ENCODE data around the gene CREB3L4. TPM values are rescaled to one million over a fixed set of nuclear protein-coding genes. Genes with fewer than 3 reads are reported as not detected.
A peak's percentile ranks its signal among the peaks of the same experiment; 100 is the strongest.
"Not testable (repeated sequence)": the region's sequence is repeated elsewhere in the genome, so short reads cannot be mapped to it uniquely, and the experiment has no call there.

CREB3L4 gene
- total RNA-seq, 1 donor from 2014 or later = 5.0 TPM

DNA sequence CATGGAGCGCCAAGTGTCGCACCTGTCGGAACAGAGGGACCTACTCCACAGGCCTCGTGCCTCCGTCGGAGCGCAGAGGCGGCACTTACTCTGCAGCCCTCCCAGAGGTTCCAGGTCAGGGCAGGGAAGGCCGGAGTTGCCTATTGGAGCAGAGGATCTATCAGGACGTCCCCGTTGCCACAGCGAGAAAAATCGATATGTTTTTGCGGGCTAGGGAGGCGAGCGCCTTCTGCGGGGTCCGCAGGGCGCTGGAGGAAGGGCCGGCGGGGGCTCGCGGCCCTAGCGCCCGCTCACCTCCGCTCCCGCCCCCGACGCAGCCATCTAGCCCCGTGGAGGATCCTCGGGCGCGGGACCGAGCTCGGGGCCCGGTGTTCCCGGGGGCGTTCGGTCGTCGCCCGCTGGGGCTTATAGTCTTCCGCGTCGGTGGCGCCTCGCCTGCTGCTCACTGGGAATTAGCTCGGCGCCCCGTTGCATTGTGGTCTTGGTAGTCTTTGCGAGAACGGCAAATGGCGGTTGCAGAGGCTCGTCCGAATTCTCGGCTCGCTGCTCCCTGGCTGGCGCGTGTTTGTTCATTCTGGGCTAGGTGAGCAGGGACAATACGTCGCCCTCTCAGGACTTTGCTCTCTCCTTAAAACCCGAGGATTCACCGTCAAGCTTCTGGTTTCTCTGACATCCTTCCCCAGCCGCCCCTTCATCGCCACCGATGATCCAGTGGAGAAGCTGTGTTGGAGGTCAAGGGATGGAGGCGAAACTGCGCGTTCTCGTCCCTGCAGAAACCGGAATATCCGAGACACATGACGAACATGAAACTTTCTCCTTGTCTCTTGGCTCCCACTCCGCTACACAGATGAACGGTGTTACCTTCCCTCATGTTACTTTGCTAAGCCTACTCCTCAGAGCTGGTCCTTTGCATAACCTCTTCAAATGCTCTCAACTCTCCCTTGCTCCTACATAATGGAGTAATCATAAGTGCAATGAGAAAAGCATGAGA lies 9.8 kb downstream of the CREB3L4 start, which contains the start of gene JTB:
Gene JTB (minus strand): TSS at position 425 of the 991 bp plus-strand sequence. CDS start 422 bp downstream, at position 3.
- ATAC-seq (peak; percentile 96), DNase-seq (peak; percentile 92)
- intact Hi-C loops (cut with micrococcal nuclease) = loop anchor here (10.0 kb wide), 1 partner anchor 183 kb away; no protein-coding TSS in a partner anchor

DNA sequence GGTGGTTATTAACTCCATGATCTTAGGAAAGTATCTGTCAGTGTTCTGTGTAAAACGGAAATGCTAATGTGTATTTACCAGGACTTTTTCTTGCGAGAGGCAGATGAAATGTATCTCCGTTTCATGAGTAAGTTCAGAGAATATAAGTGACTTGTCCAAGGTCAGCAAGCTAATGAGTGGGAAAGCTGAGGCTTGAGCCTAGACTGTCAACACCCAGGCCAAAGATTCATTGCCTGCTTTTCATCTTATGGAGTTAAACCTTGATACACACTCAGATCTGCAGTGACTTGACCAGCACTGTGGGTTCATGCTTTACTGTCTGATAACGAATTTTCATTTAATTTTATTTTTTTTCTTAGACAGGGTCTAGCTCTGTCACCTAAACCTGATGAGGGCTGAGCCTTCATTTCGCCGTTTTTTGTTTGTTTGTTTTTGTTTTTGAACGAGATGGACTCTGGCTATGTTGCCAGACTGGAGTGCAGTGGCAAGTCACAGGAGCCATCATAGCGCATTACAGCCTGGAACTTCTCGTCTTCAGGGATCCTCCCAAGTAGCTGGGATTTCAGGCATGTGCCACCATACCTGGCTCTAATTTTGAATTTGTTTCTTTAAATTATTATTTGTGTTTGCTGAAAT lies 10.7 kb downstream of the CREB3L4 start:
- ATAC-seq (no peak), DNase-seq (no peak)
- intact Hi-C loops (cut with micrococcal nuclease) = loop anchor here (10.0 kb wide), 1 partner anchor 184 kb away; no protein-coding TSS in a partner anchor

DNA sequence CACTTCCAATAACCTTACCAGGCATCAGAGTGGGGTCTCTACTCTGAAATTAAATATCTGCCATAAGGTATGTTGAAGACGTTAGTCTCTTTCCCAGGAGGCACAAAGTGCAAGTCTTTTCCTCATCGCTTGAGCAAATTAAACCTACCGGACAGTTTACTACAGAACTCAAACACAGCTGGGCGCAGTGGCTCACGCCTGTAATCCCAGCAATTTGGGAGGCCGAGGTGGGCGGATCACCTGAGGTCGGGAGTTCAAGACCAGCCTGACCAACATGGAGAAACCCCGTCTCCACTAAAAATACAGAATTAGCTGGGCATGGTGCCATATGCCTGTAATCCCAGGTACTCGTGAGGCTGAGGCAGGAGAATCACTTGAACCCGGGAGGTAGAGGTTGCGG lies 11.4 kb downstream of the CREB3L4 start:
- intact Hi-C loops (cut with micrococcal nuclease) = loop anchor here (10.0 kb wide), 1 partner anchor 184 kb away; no protein-coding TSS in a partner anchor
- ATAC-seq = not testable (repeated sequence)

DNA sequence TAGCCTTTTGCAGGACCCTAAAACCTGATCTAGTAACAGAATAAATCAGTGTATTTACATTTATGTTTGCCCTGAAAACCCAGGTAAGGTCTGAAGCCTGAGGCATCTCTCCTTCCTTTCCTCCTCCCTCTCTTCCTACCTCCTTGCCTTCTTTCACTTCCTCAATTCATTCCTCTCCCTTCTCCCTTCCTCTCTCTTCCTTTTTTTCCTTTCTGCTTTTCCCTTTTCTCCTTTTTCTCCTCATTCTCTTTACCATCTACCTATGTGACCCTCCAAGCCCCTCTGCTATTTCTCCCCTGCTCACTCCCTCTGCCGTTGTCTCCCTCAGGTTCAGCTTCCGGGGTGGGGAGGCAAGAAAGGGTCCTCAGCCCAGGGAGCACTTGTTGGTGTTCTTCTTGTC lies 14.0 kb downstream of the CREB3L4 start:
- DNase-seq; intact Hi-C loops (cut with micrococcal nuclease); ATAC-seq: not testable (repeated sequence)

More for the DNA sequence above, 11.4 kb downstream of the CREB3L4 start:
- not testable (repeated sequence) for DNase-seq

DNA sequence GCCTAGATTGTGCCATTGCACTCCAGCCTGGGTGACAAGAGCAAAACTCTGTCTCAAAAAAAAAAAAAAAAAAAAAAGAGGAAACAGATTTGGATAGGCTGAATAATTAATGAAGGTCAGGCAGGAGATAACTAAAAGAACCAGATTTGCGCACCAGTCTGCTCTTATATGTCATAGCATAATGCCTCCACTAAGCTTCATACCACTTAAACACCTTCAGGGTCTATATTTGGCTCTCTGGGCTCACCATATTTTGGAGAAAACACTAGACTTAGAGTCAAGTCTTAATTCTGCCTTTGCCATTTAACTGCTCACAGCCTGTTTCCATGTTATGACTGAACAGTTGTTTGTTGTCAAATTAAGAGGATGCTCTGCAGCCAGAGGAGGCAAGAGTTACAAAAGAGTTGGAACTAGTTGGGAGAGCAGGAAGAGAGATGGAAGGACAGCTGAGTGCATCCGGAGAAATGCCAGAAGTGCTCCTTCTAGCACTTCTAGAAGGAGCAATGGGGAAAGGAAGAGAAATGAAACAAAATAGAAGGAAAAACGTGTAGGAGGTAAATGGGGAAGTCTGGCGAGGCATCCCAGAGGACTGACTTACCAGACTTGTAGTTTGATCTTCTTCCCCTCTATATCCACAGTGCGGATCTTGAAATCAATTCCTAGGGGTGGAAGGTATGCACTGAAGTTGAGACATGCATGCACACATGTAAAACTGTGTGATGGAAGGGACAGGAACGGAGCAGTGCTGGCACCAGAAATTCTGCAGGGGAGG lies 16.6 kb downstream of the CREB3L4 start:
- DNase-seq (no peak), ATAC-seq (no peak)
- intact Hi-C loops (cut with micrococcal nuclease) = no loop called here

DNA sequence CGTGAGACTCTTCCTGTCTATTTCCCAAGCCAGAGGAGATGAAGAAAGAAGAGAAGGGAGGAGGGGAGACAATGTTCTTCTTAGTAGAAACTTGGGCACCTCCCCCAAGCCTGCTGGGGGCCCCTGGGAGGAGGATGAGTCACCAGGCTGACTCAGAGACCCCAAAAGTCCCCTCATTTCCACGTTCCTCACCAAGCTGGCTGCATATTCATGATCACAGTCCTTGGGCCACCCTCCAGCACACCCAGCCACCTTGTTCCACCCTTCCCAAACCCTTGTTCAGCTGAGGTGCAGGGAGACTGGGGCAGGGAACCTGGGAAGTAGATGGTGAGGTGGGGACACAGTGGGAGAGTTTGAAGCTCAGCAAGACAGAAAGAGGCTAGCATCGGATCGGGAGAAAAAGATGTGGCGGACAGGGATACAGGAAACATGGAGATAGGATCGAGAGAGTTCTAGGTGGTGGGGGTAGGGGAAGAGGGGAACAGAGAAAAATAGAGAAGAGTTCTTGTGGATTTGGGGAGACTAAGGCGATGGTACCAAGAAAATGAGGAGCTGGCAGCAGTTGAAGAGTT lies 17.7 kb downstream of the CREB3L4 start:
- intact Hi-C loops (cut with micrococcal nuclease) = no loop called here
- peak; percentile 6 for ATAC-seq
- peak; percentile 49 for DNase-seq

DNA sequence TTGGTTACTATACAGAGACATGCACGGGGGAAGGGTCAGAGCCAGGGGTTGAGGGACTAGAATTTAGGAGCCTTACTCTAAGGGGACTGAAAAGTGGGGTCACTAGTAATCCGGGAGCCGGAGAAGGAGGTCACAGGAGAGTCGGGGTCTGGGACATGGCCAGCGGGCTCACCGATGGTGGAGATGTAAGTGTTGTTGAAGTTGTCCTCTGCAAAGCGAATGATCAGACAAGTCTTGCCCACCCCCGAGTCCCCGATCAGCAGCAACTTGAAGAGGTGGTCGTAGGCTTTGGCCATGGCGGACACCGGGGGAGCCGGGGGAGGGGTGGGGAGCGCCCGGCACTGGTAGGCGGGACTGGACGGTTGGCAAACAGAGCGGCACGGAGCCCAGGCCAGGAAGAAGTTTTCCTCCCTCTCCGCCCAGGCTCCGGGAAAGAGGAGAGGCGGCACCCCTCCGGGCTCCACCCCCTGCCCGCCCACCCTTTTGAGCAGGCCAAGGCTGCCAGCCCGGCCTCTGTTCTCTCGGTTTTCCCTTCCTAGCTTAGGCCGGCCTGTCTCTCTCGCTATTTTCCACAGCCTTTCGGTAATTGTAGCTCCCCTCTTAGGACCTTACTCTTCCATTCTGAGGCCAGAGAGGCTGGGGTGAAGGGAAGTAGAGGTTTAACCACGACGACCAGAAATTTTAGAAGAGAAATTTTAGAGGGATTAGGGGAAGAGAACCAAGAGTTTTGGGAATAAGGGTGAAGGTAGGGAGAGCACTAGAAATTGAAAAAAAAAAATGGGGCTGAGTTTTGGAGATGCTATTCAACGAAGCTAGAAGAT lies 18.4 kb downstream of the CREB3L4 start, which contains the start of gene RAB13:
Gene RAB13 (minus strand): TSS at position 399 of the 821 bp plus-strand sequence. CDS start 103 bp downstream, at position 296.
- DNase-seq (peak; percentile 90), ATAC-seq (peak; percentile 86)
- intact Hi-C loops (cut with micrococcal nuclease) = no loop called here

DNA sequence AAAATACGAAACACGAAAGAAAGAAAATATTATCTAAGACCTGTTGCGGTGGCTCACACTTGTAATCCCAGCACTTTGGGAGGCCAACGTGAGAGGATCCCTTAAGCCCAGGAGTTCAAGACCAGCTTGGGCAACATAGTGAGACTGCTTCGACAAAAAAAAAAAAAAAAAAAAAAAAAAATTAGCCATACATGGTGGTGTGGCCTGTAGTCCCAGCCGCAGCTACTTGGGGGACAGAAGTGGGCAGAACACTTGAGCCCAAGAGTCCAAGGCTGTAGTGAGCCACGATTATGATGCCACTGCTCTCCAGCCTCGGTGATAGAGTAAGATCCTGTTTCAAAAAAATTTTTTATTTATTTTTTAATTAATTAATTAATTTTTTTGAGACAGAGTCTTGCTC lies 19.9 kb downstream of the CREB3L4 start:
- DNase-seq (no peak), ATAC-seq (no peak)
- intact Hi-C loops (cut with micrococcal nuclease) = no loop called here

DNA sequence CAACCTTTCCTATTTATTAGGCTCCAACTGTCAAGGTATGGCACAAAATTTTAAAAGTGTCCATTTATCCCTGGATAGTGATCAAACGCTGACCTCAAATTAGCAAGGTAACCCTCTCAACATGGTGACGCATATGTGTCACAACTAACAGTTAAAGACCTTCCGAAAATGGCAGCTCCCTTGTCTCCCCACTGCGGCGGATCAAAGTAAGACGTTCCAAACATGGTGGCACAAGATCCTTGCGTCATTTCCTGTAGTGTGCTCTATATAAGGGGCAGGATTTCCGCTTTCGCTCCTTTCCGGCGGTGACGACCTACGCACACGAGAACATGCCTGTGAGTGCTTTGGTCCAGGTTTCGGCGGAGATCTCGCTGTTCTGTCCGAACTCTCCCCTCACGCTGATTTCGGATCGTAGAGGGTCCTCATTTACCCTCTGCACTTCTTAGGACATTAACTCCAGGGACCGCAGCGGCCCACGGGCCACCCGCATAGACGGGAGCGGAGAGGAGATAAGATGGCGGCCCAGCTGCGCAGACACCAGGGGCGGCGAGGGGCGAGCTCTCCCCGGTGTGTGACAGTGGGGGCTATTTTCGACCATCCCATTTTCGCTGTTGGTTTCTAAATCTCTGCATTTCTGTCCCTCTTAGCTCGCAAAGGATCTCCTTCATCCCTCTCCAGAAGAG lies 22.9 kb downstream of the CREB3L4 start, which contains the start of gene RPS27:
Gene RPS27 (plus strand): TSS at position 295 of the 683 bp plus-strand sequence. CDS start 35 bp downstream, at position 330.
- DNase-seq (peak; percentile 84), ATAC-seq (peak; percentile 79)
- intact Hi-C loops (cut with micrococcal nuclease) = loop anchor here (10.0 kb wide), 1 partner anchor 194 kb away; no protein-coding TSS in a partner anchor

DNA sequence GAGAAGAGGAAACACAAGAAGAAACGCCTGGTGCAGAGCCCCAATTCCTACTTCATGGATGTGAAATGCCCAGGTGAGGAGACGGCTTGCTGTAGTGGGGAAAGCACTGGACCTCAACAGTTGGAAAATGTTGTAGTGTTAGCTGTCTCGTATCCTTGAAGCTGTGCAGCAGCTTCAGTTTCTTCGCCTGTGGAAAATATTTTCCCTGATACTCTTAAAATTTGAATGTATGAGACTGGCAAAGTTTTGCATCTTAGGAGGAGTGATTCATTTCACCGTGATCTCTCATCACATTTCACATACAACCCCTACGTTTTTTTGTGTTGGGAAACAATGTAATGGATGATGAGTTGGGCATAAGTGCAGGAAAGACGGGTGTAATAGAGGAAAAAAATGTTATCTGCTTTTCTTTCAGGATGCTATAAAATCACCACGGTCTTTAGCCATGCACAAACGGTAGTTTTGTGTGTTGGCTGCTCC lies 23.5 kb downstream of the CREB3L4 start:
- DNase-seq = no peak
- no peak for ATAC-seq
- intact Hi-C loops (cut with micrococcal nuclease) = loop anchor here (10.0 kb wide), 1 partner anchor 194 kb away; no protein-coding TSS in a partner anchor

DNA sequence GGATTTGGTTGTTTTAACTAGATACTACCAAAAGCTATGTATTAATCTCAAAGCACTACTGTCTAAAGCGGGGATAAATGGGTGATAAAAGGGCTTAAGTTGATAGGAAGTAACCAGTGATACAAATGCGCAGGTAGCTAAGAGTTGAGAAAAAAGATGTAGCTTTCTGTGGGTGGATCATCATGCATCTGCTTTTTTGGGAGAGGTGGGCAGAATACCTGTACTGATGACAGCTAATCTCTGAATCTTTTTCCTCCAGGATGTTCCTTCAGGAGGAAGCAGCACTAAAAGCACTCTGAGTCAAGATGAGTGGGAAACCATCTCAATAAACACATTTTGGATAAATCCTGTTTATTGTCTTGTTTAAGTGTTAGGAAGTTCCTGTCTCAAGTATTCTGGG lies 24.1 kb downstream of the CREB3L4 start:
- intact Hi-C loops (cut with micrococcal nuclease) = loop anchor here (10.0 kb wide), 1 partner anchor 193 kb away; no protein-coding TSS in a partner anchor
- no peak for ATAC-seq

DNA sequence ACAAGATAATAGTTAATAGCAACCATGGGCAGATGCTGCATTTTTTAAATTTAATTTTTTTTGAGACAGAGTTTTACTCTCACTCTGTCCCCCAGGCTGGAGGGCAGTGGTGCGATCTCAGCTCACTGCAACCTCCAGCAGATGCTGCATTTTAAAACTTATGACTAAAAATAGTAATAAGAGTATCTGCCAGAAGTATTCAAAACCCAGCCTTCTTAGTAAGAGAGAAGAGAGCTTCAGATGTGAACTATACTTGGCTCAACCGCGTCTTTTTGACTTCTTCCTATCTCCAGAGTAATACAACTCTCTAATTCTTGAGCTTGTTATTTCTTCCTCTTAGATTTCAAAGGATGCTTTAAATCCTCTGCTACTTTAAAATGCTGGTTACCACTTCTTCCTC lies 27.5 kb downstream of the CREB3L4 start:
- ATAC-seq (no peak), DNase-seq (no peak)
- intact Hi-C loops (cut with micrococcal nuclease) = loop anchor here (10.0 kb wide), 1 partner anchor 190 kb away; no protein-coding TSS in a partner anchor

More for the DNA sequence above, 24.1 kb downstream of the CREB3L4 start:
- DNase-seq = no peak

DNA sequence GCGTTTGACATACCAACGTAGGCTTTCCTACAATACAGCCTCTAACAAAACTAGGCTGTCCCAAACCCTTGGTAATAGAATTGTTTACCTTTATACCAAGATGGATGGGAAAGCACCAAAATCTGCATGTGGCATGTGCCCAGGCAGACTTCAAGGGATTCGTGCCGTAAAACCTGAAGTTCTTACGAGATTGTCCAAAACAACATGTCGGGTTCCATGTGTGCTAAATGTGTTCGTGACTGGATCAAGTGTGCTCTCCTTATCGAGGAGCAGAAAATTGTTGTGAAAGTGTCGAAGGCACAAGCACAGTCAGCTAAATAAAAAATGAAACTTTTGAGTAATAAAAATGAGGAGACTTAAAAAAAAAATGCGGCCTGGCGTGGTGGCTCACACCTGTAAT lies 27.9 kb downstream of the CREB3L4 start:
- DNase-seq = no peak
- ATAC-seq = no peak
- intact Hi-C loops (cut with micrococcal nuclease) = loop anchor here (10.0 kb wide), 1 partner anchor 189 kb away; no protein-coding TSS in a partner anchor

DNA sequence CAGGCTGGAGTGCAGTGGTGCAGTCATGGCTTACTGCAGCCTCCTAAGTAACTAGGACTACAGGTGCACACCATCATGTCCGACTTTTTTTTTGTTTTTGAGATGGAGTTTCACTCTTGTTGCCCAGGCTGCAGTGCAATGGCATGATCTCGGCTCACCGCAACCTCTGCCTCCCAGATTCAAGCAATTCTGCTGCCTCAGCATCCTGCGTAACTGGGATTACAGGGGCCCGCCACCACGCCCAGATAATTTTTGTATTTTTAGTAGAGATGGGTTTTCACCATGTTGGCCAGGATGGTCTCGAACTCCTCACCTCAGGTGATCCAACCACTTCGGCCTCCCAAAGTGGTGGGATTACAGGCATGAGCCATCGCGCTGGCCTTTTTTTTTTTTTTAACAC lies 29.2 kb downstream of the CREB3L4 start:
- not testable (repeated sequence) for DNase-seq, ATAC-seq
- intact Hi-C loops (cut with micrococcal nuclease) = loop anchor here (10.0 kb wide), 1 partner anchor 188 kb away; no protein-coding TSS in a partner anchor

DNA sequence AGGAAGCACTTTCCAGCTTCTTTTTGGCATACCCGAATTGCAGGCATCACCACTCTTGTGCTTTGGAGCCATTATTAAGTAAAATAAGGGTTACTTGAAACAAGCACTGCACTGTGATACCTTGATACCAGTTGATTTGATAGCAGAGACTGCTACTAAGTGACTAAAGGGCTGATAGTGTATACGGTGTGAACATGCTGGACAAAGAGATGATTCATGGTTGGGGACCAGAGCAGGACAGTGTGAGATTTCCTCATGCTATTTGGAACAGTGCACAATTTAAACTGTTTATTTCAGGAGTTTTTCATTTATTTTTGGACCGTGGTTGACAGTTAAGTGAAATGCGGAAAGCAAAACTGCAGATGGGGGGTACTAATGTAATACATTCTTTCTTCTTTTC lies 32.7 kb downstream of the CREB3L4 start:
- ATAC-seq = no peak
- intact Hi-C loops (cut with micrococcal nuclease) = no loop called here
- no peak for DNase-seq

DNA sequence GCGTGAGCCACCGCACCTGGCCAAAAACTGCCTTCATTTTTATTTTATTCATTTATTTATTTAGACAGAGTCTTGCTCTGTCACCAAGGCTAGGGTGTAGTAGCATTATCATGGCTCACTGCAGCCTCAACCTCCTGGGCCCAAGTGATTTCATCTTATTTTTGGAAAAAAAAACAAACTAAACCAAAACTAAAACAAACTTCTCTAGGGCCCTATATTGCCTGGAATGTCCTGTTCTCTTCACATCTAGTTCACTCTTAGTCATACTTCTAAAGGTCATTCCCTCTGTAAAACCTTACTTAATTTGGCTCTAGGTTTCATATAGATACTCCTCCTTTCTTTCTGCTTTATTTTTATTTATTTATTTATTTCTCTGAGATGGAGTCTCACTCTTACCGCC lies 38.4 kb downstream of the CREB3L4 start:
- intact Hi-C loops (cut with micrococcal nuclease) = no loop called here
- DNase-seq (no peak), ATAC-seq (no peak)

DNA sequence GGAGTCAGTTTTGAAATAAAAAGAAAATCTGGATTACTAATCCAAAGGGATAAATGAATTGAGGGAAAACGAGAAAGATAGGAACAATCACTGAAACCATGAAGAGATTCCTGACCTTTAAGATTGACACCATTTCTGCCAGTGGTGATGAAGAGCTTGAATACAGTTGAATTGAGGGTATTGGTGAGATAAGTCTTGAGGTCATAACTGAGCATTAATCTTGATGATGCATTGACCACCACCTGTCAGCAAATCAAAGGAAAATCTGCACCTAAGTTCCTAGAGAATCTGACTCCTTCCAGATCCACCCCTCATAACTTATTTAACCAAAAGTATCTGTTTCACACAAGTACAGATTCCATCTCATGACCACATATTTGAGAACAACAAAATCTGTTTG lies 44.4 kb downstream of the CREB3L4 start:
- DNase-seq (no peak), ATAC-seq (no peak)
- intact Hi-C loops (cut with micrococcal nuclease) = no loop called here

Data from left ventricle myocardium superior (tissue), 1 donor.